CD14-positive monocyte (primary cell): ENCODE measurements around the gene P3H4. TPM values are rescaled to one million over a fixed set of nuclear protein-coding genes. Genes with fewer than 3 reads are reported as not detected.

Experiments
- DNase-seq, 3 donors: peaks; one replicate each; pipeline ENCODE4 v3.0.0-alpha.2; 2011 to 2022
- H2AFZ ChIP-seq: 2 replicates; pipeline ENCODE4 v1.6.0; 2012; ENCODE audit warnings: mild to moderate bottlenecking, low read depth, low read length, inconsistent platforms; ENCODE audit not compliant: insufficient read depth, poor library complexity, severe bottlenecking
- H3K27ac ChIP-seq, 2 donors: 1 replicate in 1 of 2; 2 replicates in 1 of 2; pipeline ENCODE4 v1.5.1; 2012 to 2013; ENCODE audit warnings: low read length in 2 of 2, control low read depth in 1 of 2, inconsistent platforms in 1 of 2, low read depth in 1 of 2, mild to moderate bottlenecking in 1 of 2
- H3K27me3 ChIP-seq, 2 donors: one replicate each; pipeline versions ENCODE4 v1.6.0 to v1.6.1; 2011 to 2013; ENCODE audit warnings: low read length in 2 of 2; ENCODE audit not compliant: control insufficient read depth in 2 of 2, insufficient read depth in 2 of 2
- H3K36me3 ChIP-seq, 2 donors: replicated peaks in 1 of 2; 1 replicate in 1 of 2; 2 replicates in 1 of 2; pipeline versions ENCODE4 v1.5.1 to v1.6.1; 2012 to 2013; ENCODE audit warnings: low read length in 2 of 2, control low read depth in 1 of 2, inconsistent platforms in 1 of 2, mild to moderate bottlenecking in 1 of 2; ENCODE audit not compliant: insufficient read depth in 2 of 2, control insufficient read depth in 1 of 2
- H3K4me1 ChIP-seq, 2 donors: 1 replicate in 1 of 2; 2 replicates in 1 of 2; pipeline versions ENCODE4 v1.5.1 to v1.6.1; 2012 to 2013; ENCODE audit warnings: low read length in 2 of 2, control low read depth in 1 of 2, inconsistent platforms in 1 of 2, mild to moderate bottlenecking in 1 of 2, moderate library complexity in 1 of 2; ENCODE audit not compliant: insufficient read depth in 2 of 2, control insufficient read depth in 1 of 2
- H3K4me2 ChIP-seq: replicated peaks from 2 replicates; pipeline ENCODE3; 2012; ENCODE audit warnings: low read length, moderate library complexity, mild to moderate bottlenecking; ENCODE audit not compliant: poor library complexity, severe bottlenecking; ENCODE audit errors: extremely low read depth
- H3K4me3 ChIP-seq, 3 experiments: fragments of 200-600 bp in 1 of 3; sonication (generic) in 1 of 3; replicated peaks in 1 of 3; 1 replicate in 2 of 3; 2 replicates in 1 of 3; pipeline ENCODE4 v1.5.1; 2011 to 2013; ENCODE audit warnings: low read length in 3 of 3, mild to moderate bottlenecking in 3 of 3, control low read depth in 2 of 3, low read depth in 2 of 3, inconsistent platforms in 1 of 3, moderate library complexity in 1 of 3
- H3K79me2 ChIP-seq: 2 replicates; pipeline ENCODE4 v1.6.0; 2012; ENCODE audit warnings: mild to moderate bottlenecking, control low read depth, inconsistent platforms, low read length, moderate library complexity; ENCODE audit not compliant: insufficient read depth
- H3K9ac ChIP-seq: 2 replicates; pipeline ENCODE4 v1.6.0; 2017; ENCODE audit warnings: low read length, mild to moderate bottlenecking; ENCODE audit not compliant: insufficient read depth, poor library complexity, severe bottlenecking
- H3K9me3 ChIP-seq, 2 donors: replicated peaks in 1 of 2; 1 replicate in 1 of 2; 2 replicates in 1 of 2; pipeline versions ENCODE4 v1.5.1 to v1.6.1; 2012 to 2013; ENCODE audit warnings: low read length in 2 of 2, control low read depth in 1 of 2; ENCODE audit not compliant: control insufficient read depth in 1 of 2, insufficient read depth in 1 of 2
- H4K20me1 ChIP-seq: 2 replicates; pipeline ENCODE4 v1.6.0; 2012; ENCODE audit warnings: mild to moderate bottlenecking, low read length, control low read depth, moderate library complexity; ENCODE audit not compliant: insufficient read depth
- H3K27ac Mint-ChIP-seq, 7 donors: one replicate each; pipeline ENCODE4 v1.8.0; 2020; ENCODE audit warnings: mild to moderate bottlenecking in 7 of 7, mixed read lengths in 7 of 7, moderate library complexity in 6 of 7, inconsistent platforms in 2 of 7
- H3K27me3 Mint-ChIP-seq, 3 donors: one replicate each; pipeline ENCODE4 v1.8.0; 2021 to 2022; ENCODE audit warnings: low read depth in 3 of 3, mild to moderate bottlenecking in 3 of 3, mixed read lengths in 3 of 3, moderate library complexity in 3 of 3, inconsistent platforms in 1 of 3
- H3K36me3 Mint-ChIP-seq, 2 donors: one replicate each; pipeline ENCODE4 v1.8.0; 2020; ENCODE audit warnings: mixed read lengths in 2 of 2, inconsistent platforms in 1 of 2, mild to moderate bottlenecking in 1 of 2
- H3K4me1 Mint-ChIP-seq: one replicate; pipeline ENCODE4 v1.8.0; 2020; ENCODE audit warnings: mild to moderate bottlenecking, mixed read lengths
- H3K4me3 Mint-ChIP-seq, 2 donors: one replicate each; pipeline ENCODE4 v1.8.0; 2020; ENCODE audit warnings: mild to moderate bottlenecking in 2 of 2, mixed read lengths in 2 of 2, moderate library complexity in 1 of 2
- H3K9me3 Mint-ChIP-seq, 7 donors: one replicate each; pipeline ENCODE4 v1.8.0; 2020 to 2022; ENCODE audit warnings: mixed read lengths in 7 of 7, mild to moderate bottlenecking in 6 of 7, moderate library complexity in 6 of 7, inconsistent platforms in 2 of 7
- WGBS: methylation state at CpG from one replicate; pipeline ENCODE4 v1.1.5; 2013; ENCODE audit warnings: missing lambda C conversion rate; ENCODE audit not compliant: insufficient coverage; 5-methylcytosine and 5-hydroxymethylcytosine counted together
- intact Hi-C, 2 donors: fragments of 100-400 bp; cut with micrococcal nuclease; formaldehyde crosslinking; loops; one replicate each; pipeline versions ENCODE4 v1.15.0 to v1.15.1; 2023
- polyA plus RNA-seq, 3 donors: library from polyadenylated mRNA; depleted of rRNA in 1 of 3; unstranded in 2 of 3; stranded (reverse) in 1 of 3; fragments of 300-500 nt in 2 of 3; fragments of >200 nt in 1 of 3; fragmentation: Illumina TruSeq in 2 of 3; gene quantifications; 1 replicate in 2 of 3; 2 replicates in 1 of 3; pipeline ENCODE4 v1.2.3, GENCODE V29; 2012 to 2021
- TF ChIP-seq, protein P1 (sequence below): fragments of 200-600 bp; IDR thresholded peaks from one replicate; pipeline ENCODE4 v1.8.0; 2022; ENCODE audit warnings: antibody characterized with exemption, mild to moderate bottlenecking

The P3H4 gene
- polyA plus RNA-seq, 3 donors, result 0.13 to 0.46 (median 0.16) TPM

DNA sequence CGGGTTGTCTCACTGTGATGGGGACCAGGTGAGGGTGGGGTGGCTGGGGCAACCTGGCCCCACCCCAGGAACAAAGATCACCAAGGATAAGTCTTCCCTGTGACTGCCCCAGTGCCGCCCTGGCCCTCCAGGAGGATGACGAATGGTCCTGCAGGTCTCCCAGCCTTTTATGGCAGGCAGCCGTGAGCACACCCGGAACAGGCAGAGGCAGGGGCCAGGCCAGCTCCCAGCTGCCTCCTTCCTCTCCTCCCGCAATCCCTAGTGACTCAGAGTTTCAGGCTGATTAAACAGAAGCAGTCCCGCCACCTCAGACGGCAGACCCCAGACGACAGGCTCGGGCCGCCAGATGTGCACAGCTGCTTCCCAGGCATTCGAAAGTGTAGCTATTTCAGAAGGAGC, 38.6 kb downstream of the P3H4 start:
- Mint-ChIP-seq H3K36me3 (peaks cover 10 to 14% of the 10 kb centered on the region in 2 donors), H3K4me1 (peaks cover 5% of the 10 kb centered on the region), H3K9me3 (peaks cover 0 to 2% (median 0%) of the 10 kb centered on the region in 7 donors), H3K27ac (no peak overlapping the region), H3K4me3 (no peak overlapping the region), H3K27me3 (peaks cover 0 to 9% (median 6%) of the 10 kb centered on the region in 3 donors)
- WGBS, result 50% methylated on average over 10 of the region's 12 CpGs
- no peak overlapping the region for H3K4me2 ChIP-seq
- no peak overlapping the region for H3K27ac ChIP-seq
- H3K9me3 ChIP-seq, result no peaks in the 10 kb centered on the region
- peaks cover 17 to 58% of the 10 kb centered on the region in 2 donors for H3K36me3 ChIP-seq
- intact Hi-C loops, result no loop called here
- no peak overlapping the region for H3K4me3 ChIP-seq
- TF ChIP-seq, protein P1, sequence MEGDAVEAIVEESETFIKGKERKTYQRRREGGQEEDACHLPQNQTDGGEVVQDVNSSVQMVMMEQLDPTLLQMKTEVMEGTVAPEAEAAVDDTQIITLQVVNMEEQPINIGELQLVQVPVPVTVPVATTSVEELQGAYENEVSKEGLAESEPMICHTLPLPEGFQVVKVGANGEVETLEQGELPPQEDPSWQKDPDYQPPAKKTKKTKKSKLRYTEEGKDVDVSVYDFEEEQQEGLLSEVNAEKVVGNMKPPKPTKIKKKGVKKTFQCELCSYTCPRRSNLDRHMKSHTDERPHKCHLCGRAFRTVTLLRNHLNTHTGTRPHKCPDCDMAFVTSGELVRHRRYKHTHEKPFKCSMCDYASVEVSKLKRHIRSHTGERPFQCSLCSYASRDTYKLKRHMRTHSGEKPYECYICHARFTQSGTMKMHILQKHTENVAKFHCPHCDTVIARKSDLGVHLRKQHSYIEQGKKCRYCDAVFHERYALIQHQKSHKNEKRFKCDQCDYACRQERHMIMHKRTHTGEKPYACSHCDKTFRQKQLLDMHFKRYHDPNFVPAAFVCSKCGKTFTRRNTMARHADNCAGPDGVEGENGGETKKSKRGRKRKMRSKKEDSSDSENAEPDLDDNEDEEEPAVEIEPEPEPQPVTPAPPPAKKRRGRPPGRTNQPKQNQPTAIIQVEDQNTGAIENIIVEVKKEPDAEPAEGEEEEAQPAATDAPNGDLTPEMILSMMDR, result no peak
- peaks cover 8% of the 10 kb centered on the region in 2 donors for H3K4me1 ChIP-seq
- DNase-seq, result no peak
- H3K27me3 ChIP-seq, result no peaks in the 10 kb centered on the region
- no peak overlapping the region for H2AFZ ChIP-seq
- H3K9ac ChIP-seq, result no peak overlapping the region
- H4K20me1 ChIP-seq, result peaks cover 46% of the 10 kb centered on the region
- no peaks in the 10 kb centered on the region for H3K79me2 ChIP-seq

DNA sequence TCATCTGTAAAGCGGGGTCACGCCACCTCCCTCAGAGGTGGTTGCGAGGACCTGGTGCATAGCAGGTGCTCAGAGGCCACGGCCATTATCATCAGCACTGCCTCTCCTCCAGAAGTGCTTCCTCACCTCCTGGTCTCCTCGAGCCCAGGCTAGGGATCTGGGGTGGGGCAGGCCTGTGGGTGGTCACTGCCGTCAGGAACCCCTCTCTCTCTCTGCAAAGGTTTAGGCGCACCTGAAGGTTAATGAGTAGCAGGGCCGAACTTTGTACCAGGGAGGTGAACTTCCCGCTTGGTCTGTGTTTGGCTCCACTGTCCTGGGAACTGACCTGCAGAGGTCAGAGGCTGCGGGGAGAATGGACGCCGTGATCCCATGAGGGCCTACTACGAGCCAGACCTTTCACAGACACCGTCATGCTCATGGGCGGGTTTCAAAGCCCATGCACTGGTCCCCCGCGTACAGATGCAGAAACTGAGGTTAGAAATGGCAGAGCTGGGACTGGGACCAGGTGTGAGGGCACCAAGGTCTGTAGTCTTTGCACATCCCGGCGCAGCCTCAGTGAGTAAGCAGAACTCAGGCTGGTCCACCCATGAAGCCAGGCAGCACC, 39.1 kb downstream of the P3H4 start:
- no peak overlapping the region for H3K9ac ChIP-seq
- peaks cover 0 to 2% (median 0%) of the 10 kb centered on the region in 7 donors for H3K9me3 Mint-ChIP-seq
- intact Hi-C loops, result no loop called here
- H2AFZ ChIP-seq, result no peak overlapping the region
- TF ChIP-seq, protein P1, result no peak
- H3K4me1 ChIP-seq, result peaks cover 3% of the 10 kb centered on the region in 2 donors
- H3K27ac Mint-ChIP-seq, result no peak overlapping the region
- no peaks in the 10 kb centered on the region for H3K27me3 ChIP-seq
- H4K20me1 ChIP-seq, result peaks cover 41% of the 10 kb centered on the region
- no peaks in the 10 kb centered on the region for H3K9me3 ChIP-seq
- DNase-seq, result no peak
- peaks cover 18 to 63% of the 10 kb centered on the region in 2 donors for H3K36me3 ChIP-seq
- H3K4me2 ChIP-seq, result no peak overlapping the region
- H3K79me2 ChIP-seq, result no peaks in the 10 kb centered on the region
- peaks cover 12 to 17% of the 10 kb centered on the region in 2 donors for H3K36me3 Mint-ChIP-seq
- H3K4me3 Mint-ChIP-seq, result no peak overlapping the region
- H3K4me1 Mint-ChIP-seq, result peaks cover 5% of the 10 kb centered on the region
- H3K27me3 Mint-ChIP-seq, result peaks cover 0 to 9% (median 6%) of the 10 kb centered on the region in 3 donors
- H3K27ac ChIP-seq, result no peak overlapping the region
- 97% methylated on average over 13 of the region's 19 CpGs for WGBS
- H3K4me3 ChIP-seq, result no peak overlapping the region
